HepG2 (cell line): ENCODE results near the gene PLEKHG2. TPM values are rescaled to one million over a fixed set of nuclear protein-coding genes. Genes with fewer than 3 reads are reported as not detected.

Source experiments
- AFF4 ChIP-seq: sonication (generic); formaldehyde crosslinking; IDR thresholded peaks from 2 replicates; pipeline ENCODE4 v1.4.0; 2020; ENCODE audit warnings: missing genetic modification reagents
- CEBPB ChIP-seq: IDR thresholded peaks from 2 replicates; pipeline ENCODE4 v1.6.1; 2011; ENCODE audit warnings: low read depth, low read length, improper control_type of control experiment, borderline replicate concordance
- FLYWCH1 ChIP-seq: sonication (generic); formaldehyde crosslinking; IDR thresholded peaks from 2 replicates; pipeline ENCODE4 v1.8.1; 2023; ENCODE audit warnings: mild to moderate bottlenecking, missing genetic modification reagents
- GPN1 ChIP-seq: sonication (generic); formaldehyde crosslinking; IDR thresholded peaks from 2 replicates; pipeline ENCODE4 v1.5.1; 2020; ENCODE audit warnings: missing genetic modification reagents, borderline replicate concordance
- MTF1 ChIP-seq: sonication (generic); formaldehyde crosslinking; IDR thresholded peaks from 2 replicates; pipeline ENCODE4 v1.5.0; 2020; ENCODE audit warnings: missing genetic modification reagents
- PHF5A ChIP-seq: IDR thresholded peaks from one replicate; pipeline ENCODE4 v1.6.1; 2018; ENCODE audit warnings: low read depth, missing genetic modification reagents; ENCODE audit not compliant: unreplicated experiment
- PLSCR1 ChIP-seq: sonication (generic); formaldehyde crosslinking; IDR thresholded peaks from 2 replicates; pipeline ENCODE4 v1.5.0; 2020; ENCODE audit warnings: missing genetic modification reagents, mild to moderate bottlenecking, borderline replicate concordance
- PRDM4 ChIP-seq: sonication (generic); formaldehyde crosslinking; IDR thresholded peaks from 2 replicates; pipeline ENCODE4 v1.9.0; 2021; ENCODE audit warnings: missing genetic modification reagents, borderline replicate concordance
- SMC3 ChIP-seq: IDR thresholded peaks from 2 replicates; pipeline ENCODE4 v1.6.1; 2011; ENCODE audit warnings: low read length, improper control_type of control experiment
- SRSF4 ChIP-seq: fragments of 200-400 bp; formaldehyde crosslinking; IDR thresholded peaks from one replicate; pipeline ENCODE4 v1.6.1; 2018; ENCODE audit warnings: mild to moderate bottlenecking, low read depth, low read length, moderate library complexity; ENCODE audit not compliant: poor library complexity, severe bottlenecking
- TBX3 ChIP-seq: fragments of 450-650 bp; IDR thresholded peaks from 2 replicates; pipeline ENCODE4 v1.6.1; 2017; ENCODE audit warnings: antibody characterized with exemption, mild to moderate bottlenecking, inconsistent platforms, borderline replicate concordance
- ZNF10 ChIP-seq: sonication (generic); formaldehyde crosslinking; IDR thresholded peaks from 2 replicates; pipeline ENCODE4 v1.4.0; 2020; ENCODE audit warnings: mild to moderate bottlenecking, low read depth, missing genetic modification reagents, borderline replicate concordance
- ZNF503 ChIP-seq: sonication (generic); formaldehyde crosslinking; IDR thresholded peaks from 2 replicates; pipeline ENCODE4 v1.4.0; 2020; ENCODE audit warnings: missing genetic modification reagents
- ZNF558 ChIP-seq: sonication (generic); formaldehyde crosslinking; IDR thresholded peaks from 2 replicates; pipeline ENCODE4 v1.9.0; 2022; ENCODE audit warnings: mild to moderate bottlenecking, missing genetic modification reagents, borderline replicate concordance
- ZNF580 ChIP-seq: IDR thresholded peaks from 2 replicates; pipeline ENCODE4 v1.6.1; 2016; ENCODE audit warnings: low read depth, borderline replicate concordance
- ZNF678 ChIP-seq: sonication (generic); formaldehyde crosslinking; IDR thresholded peaks from 2 replicates; pipeline ENCODE4 v1.4.0; 2020; ENCODE audit warnings: mild to moderate bottlenecking, missing genetic modification reagents
- ZNF780A ChIP-seq: sonication (generic); formaldehyde crosslinking; IDR thresholded peaks from 2 replicates; pipeline ENCODE4 v1.8.0; 2022; ENCODE audit warnings: mild to moderate bottlenecking, missing genetic modification reagents, moderate library complexity
- polyA plus RNA-seq, 8 experiments: library from polyadenylated mRNA; depleted of rRNA in 3 of 8; stranded (reverse) in 7 of 8; unstranded in 1 of 8; fragments of >200 nt; fragmentation: Illumina TruSeq in 4 of 8; extraction: Trizol in 4 of 8; gene quantifications; 2 replicates each; pipeline versions ENCODE4 v1.2.1 to v1.2.3, GENCODE V29; 2011 to 2016; ENCODE audit warnings: low read depth in 4 of 8, missing spikeins in 1 of 8, mixed read lengths in 1 of 8; ENCODE audit not compliant: insufficient read depth in 1 of 8
- total RNA-seq, 5 experiments: library from RNA; depleted of rRNA; stranded (reverse); fragments of >200 nt; fragmentation: Illumina TruSeq; extraction: Trizol; gene quantifications; 2 replicates each; pipeline ENCODE4 v1.2.3, GENCODE V29; 2016; ENCODE audit warnings: low read depth in 1 of 5

Gene PLEKHG2
- total and polyA plus RNA-seq, 2 of the 13 experiments (the other 11 are each of a cell fraction or from before 2014, with no cell fraction given): 3.6 to 6.8 TPM

- TF ChIP-seq ZNF580 (CRISPR knock-in tag) (no peak), PLSCR1 (CRISPR knock-in tag) (no peak), MTF1 (CRISPR knock-in tag) (no peak), ZNF780A (CRISPR knock-in tag) (no peak), FLYWCH1 (no peak), TBX3 (no peak), GPN1 (CRISPR knock-in tag) (no peak), SMC3 (no peak), CEBPB (no peak), ZNF503 (CRISPR knock-in tag) (no peak), ZNF10 (CRISPR knock-in tag) (no peak), PRDM4 (CRISPR knock-in tag) (no peak), PHF5A (CRISPR knock-in tag) (no peak), AFF4 (CRISPR knock-in tag) (no peak), ZNF678 (CRISPR knock-in tag) (no peak), SRSF4 (no peak), ZNF558 (CRISPR knock-in tag) (no peak)
Measured at GRCh38 chr19:39410017-39410830, 2.2 kb upstream of the PLEKHG2 start (continued).
